Measurements from ENCODE around the gene IP6K3.

DNA sequence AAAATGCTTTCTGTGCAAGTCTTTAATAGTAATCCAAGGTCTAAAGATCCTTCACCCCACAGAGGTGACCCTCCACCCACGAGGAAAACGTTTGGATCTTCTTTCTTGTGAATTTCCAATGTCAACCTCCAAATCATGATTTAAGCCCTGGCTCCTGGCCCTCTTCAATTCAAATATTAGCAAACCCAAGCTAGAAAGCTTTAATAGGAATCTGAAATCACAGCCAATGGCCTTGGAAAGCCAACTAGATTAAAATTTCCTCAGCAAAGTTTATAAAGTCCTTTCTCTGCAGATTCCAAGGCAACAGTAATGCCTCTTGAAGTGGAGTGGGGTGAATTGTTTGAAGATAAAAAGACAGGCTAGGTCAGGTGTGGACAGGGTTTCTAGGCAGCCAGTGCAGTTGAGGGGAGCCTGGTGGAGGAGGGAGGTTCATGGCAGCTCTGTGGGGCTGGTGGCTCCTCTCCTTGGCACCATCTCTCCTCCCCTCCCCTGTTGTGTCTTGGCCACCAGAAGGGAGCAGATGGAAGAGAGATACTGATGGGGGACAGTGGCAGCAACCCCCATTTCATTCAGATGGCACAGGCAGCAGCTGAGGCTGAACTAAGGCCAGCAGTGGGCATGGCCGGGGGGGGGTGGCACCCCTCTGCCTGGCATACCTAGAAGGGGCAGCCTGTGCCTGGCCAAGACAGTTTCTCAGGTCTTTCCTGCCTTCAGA lies 23.2 kb downstream of the IP6K3 start:
- TF ChIP-seq, protein P1, sequence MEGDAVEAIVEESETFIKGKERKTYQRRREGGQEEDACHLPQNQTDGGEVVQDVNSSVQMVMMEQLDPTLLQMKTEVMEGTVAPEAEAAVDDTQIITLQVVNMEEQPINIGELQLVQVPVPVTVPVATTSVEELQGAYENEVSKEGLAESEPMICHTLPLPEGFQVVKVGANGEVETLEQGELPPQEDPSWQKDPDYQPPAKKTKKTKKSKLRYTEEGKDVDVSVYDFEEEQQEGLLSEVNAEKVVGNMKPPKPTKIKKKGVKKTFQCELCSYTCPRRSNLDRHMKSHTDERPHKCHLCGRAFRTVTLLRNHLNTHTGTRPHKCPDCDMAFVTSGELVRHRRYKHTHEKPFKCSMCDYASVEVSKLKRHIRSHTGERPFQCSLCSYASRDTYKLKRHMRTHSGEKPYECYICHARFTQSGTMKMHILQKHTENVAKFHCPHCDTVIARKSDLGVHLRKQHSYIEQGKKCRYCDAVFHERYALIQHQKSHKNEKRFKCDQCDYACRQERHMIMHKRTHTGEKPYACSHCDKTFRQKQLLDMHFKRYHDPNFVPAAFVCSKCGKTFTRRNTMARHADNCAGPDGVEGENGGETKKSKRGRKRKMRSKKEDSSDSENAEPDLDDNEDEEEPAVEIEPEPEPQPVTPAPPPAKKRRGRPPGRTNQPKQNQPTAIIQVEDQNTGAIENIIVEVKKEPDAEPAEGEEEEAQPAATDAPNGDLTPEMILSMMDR (IDR thresholded peaks at IDR 0.05) = no peak
- TF ChIP-seq POLR2A (IDR thresholded peaks at IDR 0.05) = no peak

All from testis (tissue), 2 donors.